ENCODE measurements around the gene CCDC107. TPM values are rescaled to one million over a fixed set of nuclear protein-coding genes. Genes with fewer than 3 reads are reported as not detected.

Gene CCDC107
- total and polyA plus RNA-seq, 9 of the 15 experiments (the other 6 are each of a cell fraction or from before 2014, with no cell fraction given): 0.35 to 11.3 (median 6.9) TPM; not detected in 1

- H3K9me3 ChIP-seq (replicated peaks; ENCODE audit: control insufficient read depth, insufficient read depth, low read depth, low read length): no peaks in the 10 kb centered on the region
- no peak overlapping the region for H3K27ac ChIP-seq (ENCODE audit: extremely low read depth, low read depth, low read length)
- H4K20me1 ChIP-seq (replicated peaks; ENCODE audit: control insufficient read depth, insufficient read depth, low read length): no peaks in the 10 kb centered on the region
- no peaks in the 10 kb centered on the region for H3K79me2 ChIP-seq (ENCODE audit: control insufficient read depth, insufficient read depth, low read length)
- ATAC-seq (no peak; the same call in 2 of the 3 replicates), FAIRE-seq (no peak), DNase-seq (ENCODE audit: extremely low read depth in 1 of 4, low spot score in 3 of 4) (no peak)
- BruUV-seq (replicated peaks): TSS peak; percentile 89
- peaks cover 67% of the 10 kb centered on the region for H3K36me3 ChIP-seq (ENCODE audit: control insufficient read depth, insufficient read depth, low read length)
- ChIA-PET POLR2A (interaction anchor here (0.6 to 1.9 kb wide), 4 partner anchors 10 to 48 kb away, joined by 3 to 8 read pairs (median 3); partner anchors contain the start of genes CCDC107 and RMRP), CTCF (ENCODE audit: low intra/inter-chr PET ratio) (no interaction called here)
- intact Hi-C loops (cut with micrococcal nuclease): loop anchor here (2.0 to 5.0 kb wide), 2 partner anchors 31 to 40 kb away; partner anchors contain the start of genes CCDC107 and RMRP
- no peak overlapping the region for H3K4me3 ChIP-seq
- no peak overlapping the region for H3K9ac ChIP-seq (ENCODE audit: insufficient read depth in 1 of 2, low read depth in 2 of 2, low read length in 2 of 2)
- H2AFZ ChIP-seq (ENCODE audit: low read depth, low read length): no peak overlapping the region
- H3K4me1 ChIP-seq (replicated peaks in 1 of 2; ENCODE audit: control insufficient read depth in 2 of 2, insufficient read depth in 2 of 2, low read length in 2 of 2): no peaks in the 10 kb centered on the region; a peak in 2 of 5 replicates
- H3K9me1 ChIP-seq (ENCODE audit: control insufficient read depth, insufficient read depth, low read length): no peaks in the 10 kb centered on the region
- WGBS (ENCODE audit: insufficient coverage, low coverage, missing lambda C conversion rate): 85% methylated on average over 7 of the region's 14 CpGs
- H3K4me2 ChIP-seq (ENCODE audit: insufficient read depth, low read length): no peak overlapping the region
- in situ Hi-C loops (cut with MboI): no loop called here
- H3K27me3 ChIP-seq (ENCODE audit: control insufficient read depth in 2 of 2, insufficient read depth in 2 of 2, low read length in 2 of 2): no peaks in the 10 kb centered on the region
- TF ChIP-seq SREBF2 (CRISPR knock-in tag; IDR thresholded peaks at IDR 0.05) (no peak), ZNF3 (CRISPR knock-in tag; IDR thresholded peaks at IDR 0.05) (no peak), ZEB2 (IDR thresholded peaks at IDR 0.05) (no peak), HDAC2 (IDR thresholded peaks at IDR 0.05) (no peak), TAF15 (IDR thresholded peaks at IDR 0.05; ENCODE audit: low read depth, low read length) (no peak), SRSF9 (IDR thresholded peaks at IDR 0.05; ENCODE audit: borderline replicate concordance, low read depth, low read length) (no peak), SMC3 (conservative IDR thresholded peaks at IDR 0.05; ENCODE audit: insufficient read depth, low read depth, low read length) (no peak), BRD4 (IDR thresholded peaks at IDR 0.05) (no peak), BHLHE40 (IDR thresholded peaks at IDR 0.05; ENCODE audit: low read length) (no peak), LARP7 (IDR thresholded peaks at IDR 0.05) (no peak), HDAC6 (IDR thresholded peaks at IDR 0.05; ENCODE audit: low read depth, low read length) (no peak), MCM7 (IDR thresholded peaks at IDR 0.05) (no peak), ZNF76 (CRISPR knock-in tag; IDR thresholded peaks at IDR 0.05; ENCODE audit: borderline replicate concordance) (no peak), ZNF512 (tag; IDR thresholded peaks at IDR 0.05) (no peak), HIVEP1 (CRISPR knock-in tag; IDR thresholded peaks at IDR 0.05) (no peak)
These were observed 39.4 kb downstream of the CCDC107 start for GRCh38 chr9:35697486-35697885.

Measured in K562 (cell line).